Measurements from ENCODE around the gene CELSR1. TPM values are rescaled to one million over a fixed set of nuclear protein-coding genes. Genes with fewer than 3 reads are reported as not detected.

The CELSR1 gene
- total RNA-seq, 1 experiment from 2014 or later = 14.2 TPM

DNA sequence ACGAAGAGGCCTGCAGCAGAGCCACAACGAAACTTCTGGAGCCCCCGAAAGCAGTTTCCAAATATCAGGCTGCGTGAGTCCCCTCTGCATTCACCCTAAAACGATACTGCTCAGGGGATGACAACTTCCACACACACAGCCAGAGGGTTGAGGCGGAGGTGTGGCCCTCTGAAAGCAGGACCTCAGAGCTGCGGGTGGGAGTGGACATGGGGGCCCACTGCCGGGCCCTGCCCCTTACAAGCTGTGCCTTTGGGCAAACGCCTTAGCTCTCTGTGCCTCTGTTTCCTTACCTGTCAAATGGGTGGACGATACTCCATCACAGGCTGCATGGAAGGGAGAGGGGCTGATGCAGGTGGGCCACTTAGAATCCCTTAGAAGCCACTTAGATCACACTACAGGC lies 148.8 kb downstream of the CELSR1 start:
- H3K9ac ChIP-seq (ENCODE audit: low read length) = no peak overlapping the region
- ChIA-PET CTCF (no interaction called here), POLR2A (ENCODE audit: unreplicated experiment) (no interaction called here)
- H3K4me3 ChIP-seq (ENCODE audit: low read length) = no peak overlapping the region
- no peak for TF ChIP-seq EZH2 (IDR thresholded peaks at IDR 0.05; ENCODE audit: low read length, unreplicated experiment)
- TF ChIP-seq EZH2phosphoT487 (IDR thresholded peaks at IDR 0.05; ENCODE audit: borderline replicate concordance, low read length) = no peak
- TF ChIP-seq, protein P1, sequence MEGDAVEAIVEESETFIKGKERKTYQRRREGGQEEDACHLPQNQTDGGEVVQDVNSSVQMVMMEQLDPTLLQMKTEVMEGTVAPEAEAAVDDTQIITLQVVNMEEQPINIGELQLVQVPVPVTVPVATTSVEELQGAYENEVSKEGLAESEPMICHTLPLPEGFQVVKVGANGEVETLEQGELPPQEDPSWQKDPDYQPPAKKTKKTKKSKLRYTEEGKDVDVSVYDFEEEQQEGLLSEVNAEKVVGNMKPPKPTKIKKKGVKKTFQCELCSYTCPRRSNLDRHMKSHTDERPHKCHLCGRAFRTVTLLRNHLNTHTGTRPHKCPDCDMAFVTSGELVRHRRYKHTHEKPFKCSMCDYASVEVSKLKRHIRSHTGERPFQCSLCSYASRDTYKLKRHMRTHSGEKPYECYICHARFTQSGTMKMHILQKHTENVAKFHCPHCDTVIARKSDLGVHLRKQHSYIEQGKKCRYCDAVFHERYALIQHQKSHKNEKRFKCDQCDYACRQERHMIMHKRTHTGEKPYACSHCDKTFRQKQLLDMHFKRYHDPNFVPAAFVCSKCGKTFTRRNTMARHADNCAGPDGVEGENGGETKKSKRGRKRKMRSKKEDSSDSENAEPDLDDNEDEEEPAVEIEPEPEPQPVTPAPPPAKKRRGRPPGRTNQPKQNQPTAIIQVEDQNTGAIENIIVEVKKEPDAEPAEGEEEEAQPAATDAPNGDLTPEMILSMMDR (conservative IDR thresholded peaks at IDR 0.05; ENCODE audit: low read depth, low read length) = no peak
- H4K20me1 ChIP-seq (ENCODE audit: low read length) = no peaks in the 10 kb centered on the region
- intact Hi-C loops (cut with micrococcal nuclease) = no loop called here
- H3K9me3 ChIP-seq (ENCODE audit: low read length) = no peaks in the 10 kb centered on the region
- H3K79me2 ChIP-seq (ENCODE audit: low read length) = no peaks in the 10 kb centered on the region
- no peak overlapping the region for H3K27ac ChIP-seq (ENCODE audit: low read length)
- no peaks in the 10 kb centered on the region for H3K27me3 ChIP-seq (ENCODE audit: low read length)
- BruUV-seq (replicated peaks) = no TSS peak
- no peaks in the 10 kb centered on the region for H3K9me2 ChIP-seq (replicated peaks; ENCODE audit: low read length)
- H2AFZ ChIP-seq (ENCODE audit: low read length) = no peak overlapping the region
- H3K4me1 ChIP-seq (ENCODE audit: insufficient read depth, low read length) = peaks cover 8% of the 10 kb centered on the region; the same call in 1 of the 2 replicates
- ATAC-seq (no peak), DNase-seq (no peak)
- no peaks in the 10 kb centered on the region for H3F3A ChIP-seq (ENCODE audit: low read length, unreplicated experiment)
- no peaks in the 10 kb centered on the region for H3K36me3 ChIP-seq (ENCODE audit: low read depth, low read length)
- H3K4me2 ChIP-seq (ENCODE audit: low read length) = no peak overlapping the region

DNA sequence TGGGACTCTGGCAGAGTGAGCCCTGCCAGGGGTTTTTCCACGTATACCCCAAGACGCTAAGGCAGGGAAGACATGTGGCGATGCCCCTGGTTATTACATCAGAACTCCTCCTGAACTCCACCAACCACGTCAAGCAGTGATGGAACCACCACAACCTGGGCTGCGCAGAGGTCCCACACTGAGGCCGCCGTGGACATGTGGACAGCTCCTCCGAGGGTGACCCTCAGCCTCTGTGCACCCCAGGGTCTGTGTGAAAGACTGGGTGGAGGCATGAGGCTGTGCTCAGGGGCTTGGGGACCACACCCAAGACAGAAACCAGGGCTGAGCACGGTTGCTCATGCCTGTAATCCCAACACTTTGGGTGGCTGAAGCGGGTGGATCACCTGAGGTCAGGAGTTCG lies 149.7 kb downstream of the CELSR1 start:
- no peak overlapping the region for H3K4me3 ChIP-seq (ENCODE audit: low read length)
- CTCF ChIA-PET = no interaction called here
- TF ChIP-seq EZH2 (IDR thresholded peaks at IDR 0.05; ENCODE audit: low read length, unreplicated experiment) = no peak
- no peak for TF ChIP-seq EZH2phosphoT487 (IDR thresholded peaks at IDR 0.05; ENCODE audit: borderline replicate concordance, low read length)
- TF ChIP-seq, protein P1 (conservative IDR thresholded peaks at IDR 0.05; ENCODE audit: low read depth, low read length) = no peak
- no peaks in the 10 kb centered on the region for H3K79me2 ChIP-seq (ENCODE audit: low read length)
- peaks cover 8% of the 10 kb centered on the region; the same call in 1 of the 2 replicates for H3K4me1 ChIP-seq (ENCODE audit: insufficient read depth, low read length)
- intact Hi-C loops (cut with micrococcal nuclease) = no loop called here
- no peak overlapping the region for H3K4me2 ChIP-seq (ENCODE audit: low read length)
- H3K9me3 ChIP-seq (ENCODE audit: low read length) = no peaks in the 10 kb centered on the region
- DNase-seq (no peak), ATAC-seq (no peak)
- no peaks in the 10 kb centered on the region for H3K9me2 ChIP-seq (replicated peaks; ENCODE audit: low read length)
- no peak overlapping the region for H3K9ac ChIP-seq (ENCODE audit: low read length)
- H3K27me3 ChIP-seq (ENCODE audit: low read length) = no peaks in the 10 kb centered on the region
- H4K20me1 ChIP-seq (ENCODE audit: low read length) = no peaks in the 10 kb centered on the region
- no peak overlapping the region for H2AFZ ChIP-seq (ENCODE audit: low read length)
- H3K27ac ChIP-seq (ENCODE audit: low read length) = no peak overlapping the region
- H3F3A ChIP-seq (ENCODE audit: low read length, unreplicated experiment) = no peaks in the 10 kb centered on the region
- POLR2A ChIA-PET (ENCODE audit: unreplicated experiment) = no interaction called here
- BruUV-seq (replicated peaks) = no TSS peak
- no peaks in the 10 kb centered on the region for H3K36me3 ChIP-seq (ENCODE audit: low read depth, low read length)

DNA sequence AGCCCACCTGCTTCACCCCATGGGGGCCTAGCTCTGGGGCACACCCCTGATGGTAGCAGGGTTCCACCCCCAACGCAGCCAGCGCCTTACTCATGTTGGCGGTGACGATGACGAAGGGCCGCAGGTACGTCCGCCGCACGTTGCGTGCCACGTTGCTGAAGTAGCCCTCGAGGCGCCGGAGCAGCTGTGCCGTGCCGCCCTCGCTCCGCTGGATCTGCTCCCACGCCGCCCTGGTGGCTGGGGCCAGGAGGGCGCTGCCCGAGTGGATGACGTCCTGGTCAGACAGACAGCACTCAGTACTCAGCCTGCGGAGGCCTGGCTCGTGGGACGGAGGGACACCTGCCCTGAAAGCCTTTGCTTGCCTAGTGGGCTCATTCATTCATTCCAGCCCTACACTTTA lies 151.1 kb downstream of the CELSR1 start:
- no peaks in the 10 kb centered on the region for H3F3A ChIP-seq (ENCODE audit: low read length, unreplicated experiment)
- H2AFZ ChIP-seq (ENCODE audit: low read length) = no peak overlapping the region
- no peaks in the 10 kb centered on the region for H3K9me3 ChIP-seq (ENCODE audit: low read length)
- intact Hi-C loops (cut with micrococcal nuclease) = no loop called here
- ATAC-seq (no peak), DNase-seq (no peak)
- H3K79me2 ChIP-seq (ENCODE audit: low read length) = no peaks in the 10 kb centered on the region
- no TSS peak for BruUV-seq (replicated peaks)
- ChIA-PET CTCF (no interaction called here), POLR2A (ENCODE audit: unreplicated experiment) (no interaction called here)
- H3K9ac ChIP-seq (ENCODE audit: low read length) = no peak overlapping the region
- H3K36me3 ChIP-seq (ENCODE audit: low read depth, low read length) = no peaks in the 10 kb centered on the region
- H3K9me2 ChIP-seq (replicated peaks; ENCODE audit: low read length) = no peaks in the 10 kb centered on the region
- no peaks in the 10 kb centered on the region for H4K20me1 ChIP-seq (ENCODE audit: low read length)
- peaks cover 7% of the 10 kb centered on the region; the same call in 1 of the 2 replicates for H3K4me1 ChIP-seq (ENCODE audit: insufficient read depth, low read length)
- no peak overlapping the region for H3K4me2 ChIP-seq (ENCODE audit: low read length)
- no peak overlapping the region for H3K4me3 ChIP-seq (ENCODE audit: low read length)
- no peaks in the 10 kb centered on the region for H3K27me3 ChIP-seq (ENCODE audit: low read length)
- H3K27ac ChIP-seq (ENCODE audit: low read length) = no peak overlapping the region
- TF ChIP-seq EZH2 (IDR thresholded peaks at IDR 0.05; ENCODE audit: low read length, unreplicated experiment) (no peak), EZH2phosphoT487 (IDR thresholded peaks at IDR 0.05; ENCODE audit: borderline replicate concordance, low read length) (no peak)
- TF ChIP-seq, protein P1 (conservative IDR thresholded peaks at IDR 0.05; ENCODE audit: low read depth, low read length) = no peak; the same call in 1 of the 2 replicates

All from PC-3 (cell line).